ENCODE measurements around the gene PARM1.

DNA sequence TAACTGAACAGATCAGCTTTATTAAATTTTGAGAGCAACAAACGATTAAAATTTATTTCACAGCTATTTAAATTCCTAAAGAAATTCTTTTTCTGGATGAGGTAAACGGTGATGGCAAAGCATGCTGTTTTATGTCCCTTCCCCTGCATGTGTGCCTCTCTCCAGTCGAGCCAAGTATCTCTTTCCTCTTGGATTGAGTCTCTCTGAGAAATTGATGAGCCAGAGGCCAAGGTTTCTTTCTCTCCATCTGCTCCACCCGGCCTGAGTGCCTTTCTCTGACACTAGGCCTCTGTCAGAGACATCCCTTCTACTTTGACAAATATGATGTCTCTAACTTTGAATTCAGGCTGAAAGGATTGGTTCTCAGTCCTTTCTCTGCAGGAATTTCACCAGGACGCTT, 42.6 kb upstream of the PARM1 start:
- TF ChIP-seq POLR2AphosphoS5 (IDR thresholded peaks at IDR 0.05; ENCODE audit: low read depth) = no peak
- TF ChIP-seq, protein P1, sequence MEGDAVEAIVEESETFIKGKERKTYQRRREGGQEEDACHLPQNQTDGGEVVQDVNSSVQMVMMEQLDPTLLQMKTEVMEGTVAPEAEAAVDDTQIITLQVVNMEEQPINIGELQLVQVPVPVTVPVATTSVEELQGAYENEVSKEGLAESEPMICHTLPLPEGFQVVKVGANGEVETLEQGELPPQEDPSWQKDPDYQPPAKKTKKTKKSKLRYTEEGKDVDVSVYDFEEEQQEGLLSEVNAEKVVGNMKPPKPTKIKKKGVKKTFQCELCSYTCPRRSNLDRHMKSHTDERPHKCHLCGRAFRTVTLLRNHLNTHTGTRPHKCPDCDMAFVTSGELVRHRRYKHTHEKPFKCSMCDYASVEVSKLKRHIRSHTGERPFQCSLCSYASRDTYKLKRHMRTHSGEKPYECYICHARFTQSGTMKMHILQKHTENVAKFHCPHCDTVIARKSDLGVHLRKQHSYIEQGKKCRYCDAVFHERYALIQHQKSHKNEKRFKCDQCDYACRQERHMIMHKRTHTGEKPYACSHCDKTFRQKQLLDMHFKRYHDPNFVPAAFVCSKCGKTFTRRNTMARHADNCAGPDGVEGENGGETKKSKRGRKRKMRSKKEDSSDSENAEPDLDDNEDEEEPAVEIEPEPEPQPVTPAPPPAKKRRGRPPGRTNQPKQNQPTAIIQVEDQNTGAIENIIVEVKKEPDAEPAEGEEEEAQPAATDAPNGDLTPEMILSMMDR (IDR thresholded peaks at IDR 0.05; ENCODE audit: insufficient read depth, low read length) = no peak
- no peak for TF ChIP-seq SPI1 (IDR thresholded peaks at IDR 0.05; ENCODE audit: borderline replicate concordance, low read depth)
- no peak for TF ChIP-seq GABPA (IDR thresholded peaks at IDR 0.05; ENCODE audit: low read depth)
